ENCODE data around the gene ZNF710.

Gene ZNF710

DNA sequence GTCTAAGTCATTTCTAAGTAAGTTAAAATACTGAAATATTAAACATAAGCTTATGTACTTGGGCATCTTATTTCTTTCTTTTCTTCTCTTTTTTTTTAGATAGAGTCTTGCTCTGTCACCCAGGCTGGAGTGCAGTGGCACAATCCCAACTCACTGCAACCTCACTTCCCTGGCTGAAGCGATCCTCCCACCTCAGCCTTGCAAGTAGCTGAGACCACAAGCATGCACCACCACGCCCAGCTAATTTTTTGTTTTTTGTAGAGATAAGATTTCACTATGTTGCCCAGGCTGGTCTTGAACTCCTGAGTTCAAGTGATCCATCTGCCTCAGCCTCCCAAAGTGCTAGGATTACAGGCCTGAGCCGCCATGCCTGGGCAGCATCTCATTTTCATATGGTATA is 16.0 kb upstream of the ZNF710 start:
- DNase-seq (ENCODE audit: low read depth, low spot score), result no peak
- ChIA-PET POLR2A (no interaction called here), CTCF (interaction anchor here (0.6 to 3.4 kb wide), 5 partner anchors 9 to 86 kb away, joined by 3 to 16 read pairs (median 4); no protein-coding TSS in a partner anchor)
- TF ChIP-seq, protein P1, sequence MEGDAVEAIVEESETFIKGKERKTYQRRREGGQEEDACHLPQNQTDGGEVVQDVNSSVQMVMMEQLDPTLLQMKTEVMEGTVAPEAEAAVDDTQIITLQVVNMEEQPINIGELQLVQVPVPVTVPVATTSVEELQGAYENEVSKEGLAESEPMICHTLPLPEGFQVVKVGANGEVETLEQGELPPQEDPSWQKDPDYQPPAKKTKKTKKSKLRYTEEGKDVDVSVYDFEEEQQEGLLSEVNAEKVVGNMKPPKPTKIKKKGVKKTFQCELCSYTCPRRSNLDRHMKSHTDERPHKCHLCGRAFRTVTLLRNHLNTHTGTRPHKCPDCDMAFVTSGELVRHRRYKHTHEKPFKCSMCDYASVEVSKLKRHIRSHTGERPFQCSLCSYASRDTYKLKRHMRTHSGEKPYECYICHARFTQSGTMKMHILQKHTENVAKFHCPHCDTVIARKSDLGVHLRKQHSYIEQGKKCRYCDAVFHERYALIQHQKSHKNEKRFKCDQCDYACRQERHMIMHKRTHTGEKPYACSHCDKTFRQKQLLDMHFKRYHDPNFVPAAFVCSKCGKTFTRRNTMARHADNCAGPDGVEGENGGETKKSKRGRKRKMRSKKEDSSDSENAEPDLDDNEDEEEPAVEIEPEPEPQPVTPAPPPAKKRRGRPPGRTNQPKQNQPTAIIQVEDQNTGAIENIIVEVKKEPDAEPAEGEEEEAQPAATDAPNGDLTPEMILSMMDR (IDR thresholded peaks at IDR 0.05; ENCODE audit: insufficient read depth, low read length, missing control alignments), result no peak
- H3K4me3 ChIP-seq (ENCODE audit: low read depth, low read length), result no peak overlapping the region

- no peak for DNase-seq (ENCODE audit: low read depth, low spot score)
- no peak overlapping the region for H3K4me3 ChIP-seq (ENCODE audit: low read depth, low read length)
- TF ChIP-seq, protein P1 (IDR thresholded peaks at IDR 0.05; ENCODE audit: insufficient read depth, low read length, missing control alignments), result no peak
- ChIA-PET POLR2A (no interaction called here), CTCF (no interaction called here)
These were observed 9.8 kb upstream of the ZNF710 start for GRCh38 chr15:89991312-89991711.

DNA sequence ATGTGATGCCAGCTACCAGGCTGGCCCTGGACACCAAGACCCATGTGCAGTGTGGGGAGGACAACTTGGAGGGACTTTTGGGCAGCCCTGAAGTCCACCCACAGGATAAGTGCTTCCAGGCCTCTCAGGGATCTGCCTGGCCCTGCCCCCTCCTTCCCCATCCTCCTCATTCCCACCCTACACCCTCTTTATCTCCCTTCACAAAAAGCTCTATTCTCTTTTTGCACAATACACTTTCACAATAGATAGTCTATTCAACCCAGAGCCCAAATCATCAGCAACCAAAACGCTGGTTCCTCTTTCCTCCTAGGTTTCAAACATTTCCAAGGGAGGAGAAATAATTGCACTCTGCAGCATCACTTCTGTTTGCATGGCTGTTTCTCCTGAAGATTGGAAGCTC is 7.8 kb upstream of the ZNF710 start:
- no peak for DNase-seq (ENCODE audit: low read depth, low spot score)
- H3K4me3 ChIP-seq (ENCODE audit: low read depth, low read length), result no peak overlapping the region
- ChIA-PET POLR2A (no interaction called here), CTCF (interaction anchor here (0.6 kb wide), 1 partner anchor 9 kb away, joined by 3 read pairs; no protein-coding TSS in a partner anchor)
- TF ChIP-seq, protein P1 (IDR thresholded peaks at IDR 0.05; ENCODE audit: insufficient read depth, low read length, missing control alignments), result no peak

DNA sequence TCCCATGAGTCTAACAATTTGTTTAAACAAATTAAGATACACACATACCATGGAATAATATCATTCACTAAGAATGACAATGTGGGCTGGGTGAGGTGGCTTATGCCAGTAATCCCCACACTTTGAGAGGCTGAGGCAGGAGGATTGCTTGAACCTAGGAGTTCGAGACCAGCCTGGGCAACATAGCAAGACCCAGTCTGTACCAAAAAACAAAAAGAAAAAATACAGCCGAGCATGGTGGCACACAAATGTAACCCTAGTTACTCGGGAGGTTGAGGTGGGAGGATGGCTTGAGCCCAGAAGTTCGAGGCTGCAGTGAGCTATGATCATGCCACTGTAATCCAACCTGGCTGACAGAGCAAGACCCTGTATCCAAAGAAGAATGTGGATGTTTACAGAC is 4.0 kb upstream of the ZNF710 start:
- POLR2A ChIA-PET, result no interaction called here
- no peak for DNase-seq (ENCODE audit: low read depth, low spot score)
- CTCF ChIA-PET, result no interaction called here
- H3K4me3 ChIP-seq (ENCODE audit: low read depth, low read length), result no peak overlapping the region
- TF ChIP-seq, protein P1 (IDR thresholded peaks at IDR 0.05; ENCODE audit: insufficient read depth, low read length, missing control alignments), result no peak

GRCh38 chr15:89998141-89998661 is 2.9 kb upstream of the ZNF710 start:
- POLR2A ChIA-PET, result no interaction called here
- DNase-seq (ENCODE audit: low read depth, low spot score), result no peak
- H3K4me3 ChIP-seq (ENCODE audit: low read depth, low read length), result no peak overlapping the region
- TF ChIP-seq, protein P1 (IDR thresholded peaks at IDR 0.05; ENCODE audit: insufficient read depth, low read length, missing control alignments), result no peak
- CTCF ChIA-PET, result interaction anchor here (1.4 kb wide), 1 partner anchor 13 kb away, joined by 3 read pairs; no protein-coding TSS in a partner anchor

DNA sequence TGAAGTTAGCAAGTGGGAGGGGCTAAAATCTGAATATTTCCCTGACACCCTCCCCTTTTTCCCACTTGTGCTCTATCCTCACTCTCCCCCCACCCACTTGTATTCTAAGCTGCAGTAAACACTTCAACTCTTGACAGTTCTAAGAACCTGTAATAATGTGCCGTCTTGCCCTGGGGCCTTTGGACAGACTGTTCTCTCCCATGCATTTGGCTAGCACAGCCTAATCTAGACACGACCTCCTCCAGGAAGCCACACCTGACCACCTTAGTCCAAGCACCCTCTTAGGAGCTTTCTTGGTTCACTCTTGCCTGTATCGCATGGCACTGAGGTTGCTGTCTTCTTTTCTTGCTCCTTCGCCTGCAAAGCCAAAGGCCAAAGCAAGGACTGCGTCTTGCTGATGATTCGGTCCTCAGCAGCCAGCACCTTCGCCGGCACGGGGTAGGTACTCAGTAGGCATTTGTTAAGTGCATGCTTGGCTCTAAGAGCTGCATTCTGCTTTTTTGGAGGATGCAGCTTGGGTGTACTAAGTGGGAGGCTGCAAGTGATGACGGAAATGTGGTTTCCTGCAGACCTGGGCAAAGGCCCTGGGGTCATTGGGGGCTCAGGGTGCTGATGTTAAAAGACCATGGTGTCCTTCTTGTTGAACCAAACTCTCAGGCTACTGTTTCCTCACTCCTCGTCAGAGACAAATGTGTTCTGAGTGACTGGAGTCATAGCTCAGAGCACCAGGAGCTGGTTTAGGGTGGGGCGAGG is 2.0 kb upstream of the ZNF710 start:
- TF ChIP-seq, protein P1 (IDR thresholded peaks at IDR 0.05; ENCODE audit: insufficient read depth, low read length, missing control alignments), result no peak
- no peak for DNase-seq (ENCODE audit: low read depth, low spot score)
- no peak overlapping the region; the same call in 1 of the 2 replicates for H3K4me3 ChIP-seq (ENCODE audit: low read depth, low read length)
- ChIA-PET POLR2A (no interaction called here), CTCF (interaction anchor here (0.6 to 1.4 kb wide), 3 partner anchors 14 to 77 kb away, joined by 3 read pairs; no protein-coding TSS in a partner anchor)
